GM23248 (cell line): ENCODE data around the gene H2BW2. TPM values are rescaled to one million over a fixed set of nuclear protein-coding genes. Genes with fewer than 3 reads are reported as not detected.

Experiments used
- DNase-seq: peaks from one replicate; pipeline ENCODE4 v3.0.0-alpha.2; 2015
- H2AFZ ChIP-seq: fragments of 200-600 bp; sonication (generic); 2 replicates; pipeline ENCODE4 v1.6.1; 2016; ENCODE audit warnings: antibody characterized with exemption
- H3F3A ChIP-seq: fragments of 200-600 bp; sonication (generic); 2 replicates; pipeline ENCODE4 v1.6.1; 2016; ENCODE audit warnings: mild to moderate bottlenecking, antibody characterized with exemption, mixed run types; ENCODE audit not compliant: insufficient read depth
- H3K27ac ChIP-seq: fragments of 200-600 bp; sonication (generic); 2 replicates; pipeline ENCODE4 v1.5.1; 2016; ENCODE audit warnings: mild to moderate bottlenecking
- H3K27me3 ChIP-seq: fragments of 200-600 bp; sonication (generic); replicated peaks from 2 replicates; pipeline ENCODE4 v1.6.1; 2016; ENCODE audit warnings: mild to moderate bottlenecking; ENCODE audit not compliant: insufficient read depth
- H3K36me3 ChIP-seq: fragments of 200-600 bp; sonication (generic); 2 replicates; pipeline ENCODE4 v1.6.1; 2016; ENCODE audit warnings: low read depth, mild to moderate bottlenecking
- H3K4me1 ChIP-seq: fragments of 200-600 bp; sonication (generic); 2 replicates; pipeline ENCODE4 v1.6.1; 2016; ENCODE audit warnings: mild to moderate bottlenecking; ENCODE audit not compliant: insufficient read depth
- H3K4me2 ChIP-seq: fragments of 200-600 bp; sonication (generic); one replicate; pipeline ENCODE4 v1.6.1; 2016; ENCODE audit warnings: mild to moderate bottlenecking; ENCODE audit not compliant: unreplicated experiment
- H3K4me3 ChIP-seq: fragments of 200-600 bp; sonication (generic); 2 replicates; pipeline ENCODE4 v1.5.1; 2016; ENCODE audit warnings: mild to moderate bottlenecking
- H3K79me2 ChIP-seq: fragments of 200-600 bp; sonication (generic); 2 replicates; pipeline ENCODE4 v1.6.1; 2016; ENCODE audit warnings: mild to moderate bottlenecking; ENCODE audit not compliant: insufficient read depth
- H3K9ac ChIP-seq: fragments of 200-600 bp; sonication (generic); 2 replicates; pipeline ENCODE4 v1.6.1; 2016; ENCODE audit warnings: mild to moderate bottlenecking
- H3K9me2 ChIP-seq: fragments of 200-600 bp; sonication (generic); 2 replicates; pipeline ENCODE4 v1.6.1; 2016; ENCODE audit warnings: mixed run types, mild to moderate bottlenecking, moderate library complexity; ENCODE audit not compliant: insufficient read depth
- H3K9me3 ChIP-seq: fragments of 200-600 bp; sonication (generic); one replicate; pipeline ENCODE4 v1.6.1; 2017; ENCODE audit warnings: low read depth
- H4K20me1 ChIP-seq: fragments of 200-600 bp; sonication (generic); 2 replicates; pipeline ENCODE4 v1.6.0; 2016; ENCODE audit not compliant: insufficient read depth
- EZH2 ChIP-seq: fragments of 200-600 bp; sonication (generic); IDR thresholded peaks from 2 replicates; pipeline ENCODE4 v1.6.1; 2018; ENCODE audit warnings: antibody characterized with exemption, mild to moderate bottlenecking; ENCODE audit not compliant: insufficient read depth, poor library complexity, severe bottlenecking
- EZH2phosphoT487 ChIP-seq: fragments of 200-600 bp; sonication (generic); IDR thresholded peaks from 2 replicates; pipeline ENCODE4 v1.6.1; 2018; ENCODE audit warnings: antibody characterized with exemption, moderate library complexity, mild to moderate bottlenecking, low read depth; ENCODE audit not compliant: insufficient read depth
- WGBS, 2 experiments: methylation state at CpG; one replicate each; pipeline ENCODE4 v1.1.6; 2015 to 2017; ENCODE audit warnings: low lambda C conversion rate in 2 of 2, low coverage in 1 of 2; ENCODE audit errors: missing lambda C conversion rate in 2 of 2; 5-methylcytosine and 5-hydroxymethylcytosine counted together
- in situ Hi-C: fragments of 300-500 bp; cut with MboI; formaldehyde crosslinking; loops from 2 replicates; pipeline ENCODE4 v1.15.0; 2020
- polyA plus RNA-seq: library from polyadenylated mRNA; unstranded; fragments of >200 nt; fragmentation: Nextera tagmentation; extraction: Ambion mirVana; gene quantifications from 2 replicates; pipeline ENCODE4 v1.2.1, GENCODE V29; 2016
- total RNA-seq: library from RNA; depleted of rRNA; stranded (reverse); fragments of >200 nt; shearing (Covaris generic); gene quantifications from 2 replicates; pipeline ENCODE4 v1.2.3, GENCODE V29; 2014; rRNA removed

Gene H2BW2
- total RNA-seq (not detected in 2 replicates), polyA plus RNA-seq (not detected in 2 replicates)

- no peaks in the 10 kb centered on the region for H3K9me2 ChIP-seq
- H3K79me2 ChIP-seq: no peaks in the 10 kb centered on the region
- in situ Hi-C loops: no loop called here
- H3K4me3 ChIP-seq: no peak within 1 kb of the TSS
- WGBS, 2 experiments: 70 to 76% methylated on average over 10 to 37 of the region's 39 CpGs
- H2AFZ ChIP-seq: no peak within 1 kb of the TSS
- DNase-seq: no peak
- H4K20me1 ChIP-seq: no peaks in the 10 kb centered on the region
- H3K9ac ChIP-seq: no peak within 1 kb of the TSS
- no peaks in the 10 kb centered on the region for H3K27me3 ChIP-seq
- no peak within 1 kb of the TSS for H3K27ac ChIP-seq
- no peaks in the 10 kb centered on the region for H3F3A ChIP-seq
- no peaks in the 10 kb centered on the region for H3K36me3 ChIP-seq
- H3K4me1 ChIP-seq: no peaks in the 10 kb centered on the region
- TF ChIP-seq EZH2 (no peak), EZH2phosphoT487 (no peak)
- H3K9me3 ChIP-seq: no peaks in the 10 kb centered on the region
- H3K4me2 ChIP-seq: no peak within 1 kb of the TSS
These were observed at the start of gene H2BW2 for GRCh38 chrX:104039689-104040505. TSS of gene H2BW2 (plus strand) at chrX:104039956. CDS start at chrX:104039995, 39 bp downstream.

DNA sequence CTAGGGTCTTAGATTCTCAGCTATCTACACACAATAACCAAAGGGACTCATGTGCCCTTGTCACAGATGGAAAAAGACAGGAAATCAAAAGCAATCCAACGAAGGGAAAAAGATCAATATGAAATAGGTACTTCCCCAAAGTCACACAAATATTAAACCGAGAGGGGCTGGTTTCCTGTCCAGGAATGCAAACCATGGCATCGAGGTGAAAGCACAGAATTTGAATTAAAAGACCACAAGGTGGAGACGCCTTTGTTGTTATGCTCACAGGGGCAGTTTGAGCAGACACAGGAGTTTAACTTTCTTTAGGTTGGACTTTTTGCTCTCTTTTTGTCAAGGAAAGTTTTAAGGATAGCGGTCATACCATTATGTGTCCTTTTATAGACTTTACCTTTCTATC lies 40.5 kb upstream of the H2BW2 start:
- Histone ChIP-seq H3K4me1 (no peaks in the 10 kb centered on the region), H3K9me3 (no peaks in the 10 kb centered on the region), H3K9me2 (no peaks in the 10 kb centered on the region), H3K36me3 (no peaks in the 10 kb centered on the region), H3K27me3 (no peaks in the 10 kb centered on the region), H3K9ac (no peak overlapping the region), H3K4me2 (no peak overlapping the region), H3K79me2 (no peaks in the 10 kb centered on the region), H4K20me1 (no peaks in the 10 kb centered on the region), H3K27ac (no peak overlapping the region), H2AFZ (no peak overlapping the region), H3K4me3 (no peak overlapping the region), H3F3A (no peaks in the 10 kb centered on the region)
- WGBS, 2 experiments: 20 to 37% methylated on average over 5 of the region's 5 CpGs
- TF ChIP-seq EZH2phosphoT487 (no peak), EZH2 (no peak)
- no peak for DNase-seq
- in situ Hi-C loops: no loop called here

GRCh38 chrX:104008831-104009230 lies 30.9 kb upstream of the H2BW2 start:
- 21 to 32% methylated on average over 5 of the region's 5 CpGs for WGBS, 2 experiments
- Histone ChIP-seq H3K36me3 (no peaks in the 10 kb centered on the region), H3K27ac (no peak overlapping the region), H3K9ac (no peak overlapping the region), H3K4me1 (no peaks in the 10 kb centered on the region), H3K9me3 (no peaks in the 10 kb centered on the region), H2AFZ (no peak overlapping the region), H3K27me3 (no peaks in the 10 kb centered on the region), H3K79me2 (no peaks in the 10 kb centered on the region), H4K20me1 (no peaks in the 10 kb centered on the region), H3K4me3 (no peak overlapping the region), H3F3A (no peaks in the 10 kb centered on the region), H3K4me2 (no peak overlapping the region), H3K9me2 (no peaks in the 10 kb centered on the region)
- TF ChIP-seq EZH2 (no peak), EZH2phosphoT487 (no peak)
- DNase-seq: no peak
- in situ Hi-C loops: no loop called here

DNA sequence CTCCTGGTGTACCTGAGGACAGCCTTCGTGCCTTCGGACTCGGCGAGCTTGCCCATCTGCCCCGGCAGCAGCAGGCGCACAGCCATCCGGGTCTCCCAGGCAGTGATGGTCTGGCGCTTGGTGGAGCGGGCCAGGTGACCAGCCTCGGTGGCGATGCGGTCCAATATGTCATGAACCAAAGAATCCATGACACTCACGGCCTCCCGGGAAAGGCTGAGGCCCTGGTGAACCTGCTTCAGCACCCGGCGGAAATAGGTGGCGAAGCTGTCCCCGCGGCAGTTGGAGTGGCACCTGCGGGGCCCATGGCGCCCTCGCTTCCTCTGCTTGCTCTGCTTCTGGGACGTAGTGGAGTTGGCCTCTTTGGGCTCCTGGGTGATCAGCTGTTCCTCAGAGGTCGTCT lies 26.6 kb upstream of the H2BW2 start:
- Histone ChIP-seq H3K27ac (no peak overlapping the region), H3K9ac (no peak overlapping the region), H3K4me3 (no peak overlapping the region), H3K9me2 (no peaks in the 10 kb centered on the region), H3K27me3 (no peaks in the 10 kb centered on the region), H3K4me2 (no peak overlapping the region), H3K9me3 (no peaks in the 10 kb centered on the region), H4K20me1 (no peaks in the 10 kb centered on the region), H3F3A (no peaks in the 10 kb centered on the region), H3K36me3 (no peaks in the 10 kb centered on the region), H3K79me2 (no peaks in the 10 kb centered on the region), H2AFZ (no peak overlapping the region), H3K4me1 (no peaks in the 10 kb centered on the region)
- 83 to 84% methylated on average over 19 to 24 of the region's 24 CpGs for WGBS, 2 experiments
- in situ Hi-C loops: no loop called here
- TF ChIP-seq EZH2phosphoT487 (no peak), EZH2 (no peak)
- no peak for DNase-seq
